ENCODE results near the gene SKP2. TPM values are rescaled to one million over a fixed set of nuclear protein-coding genes. Genes with fewer than 3 reads are reported as not detected.

SKP2 gene
- total RNA-seq, 6 donors from 2014 or later = 7.7 to 16.8 (median 14.4) TPM

DNA sequence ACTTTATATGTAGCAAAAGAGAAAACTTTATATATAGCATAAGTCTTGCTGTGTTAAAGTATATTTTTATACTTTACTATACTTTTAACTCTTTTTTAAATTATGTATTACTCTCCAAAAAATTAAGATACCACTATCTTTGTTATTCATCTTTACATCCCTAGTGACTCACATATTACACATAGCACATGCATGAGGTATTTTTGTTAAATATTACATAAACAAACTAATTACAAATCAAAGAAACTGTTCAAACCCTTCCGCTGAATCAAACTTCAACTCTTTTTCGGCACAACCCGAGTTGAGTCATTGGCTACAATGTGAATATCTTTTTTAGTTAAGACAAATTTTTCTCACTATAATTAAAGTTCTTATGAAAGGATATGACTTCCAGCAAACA, 57.8 kb downstream of the SKP2 start:
- DNase-seq (no peak), ATAC-seq (ENCODE audit: low FRiP score in 2 of 2) (no peak)
- Histone ChIP-seq H3K4me1 (no peaks in the 10 kb centered on the region), H3K27ac (no peak overlapping the region), H3K27me3 (no peaks in the 10 kb centered on the region), H3K9me3 (no peaks in the 10 kb centered on the region), H3K4me3 (no peak overlapping the region), H3K36me3 (peaks cover 0 to 55% (median 10%) of the 10 kb centered on the region in 4 donors)
- no peak for TF ChIP-seq POLR2A (IDR thresholded peaks at IDR 0.05)
- no peak for TF ChIP-seq EP300 (IDR thresholded peaks at IDR 0.05)
- TF ChIP-seq, protein P1, sequence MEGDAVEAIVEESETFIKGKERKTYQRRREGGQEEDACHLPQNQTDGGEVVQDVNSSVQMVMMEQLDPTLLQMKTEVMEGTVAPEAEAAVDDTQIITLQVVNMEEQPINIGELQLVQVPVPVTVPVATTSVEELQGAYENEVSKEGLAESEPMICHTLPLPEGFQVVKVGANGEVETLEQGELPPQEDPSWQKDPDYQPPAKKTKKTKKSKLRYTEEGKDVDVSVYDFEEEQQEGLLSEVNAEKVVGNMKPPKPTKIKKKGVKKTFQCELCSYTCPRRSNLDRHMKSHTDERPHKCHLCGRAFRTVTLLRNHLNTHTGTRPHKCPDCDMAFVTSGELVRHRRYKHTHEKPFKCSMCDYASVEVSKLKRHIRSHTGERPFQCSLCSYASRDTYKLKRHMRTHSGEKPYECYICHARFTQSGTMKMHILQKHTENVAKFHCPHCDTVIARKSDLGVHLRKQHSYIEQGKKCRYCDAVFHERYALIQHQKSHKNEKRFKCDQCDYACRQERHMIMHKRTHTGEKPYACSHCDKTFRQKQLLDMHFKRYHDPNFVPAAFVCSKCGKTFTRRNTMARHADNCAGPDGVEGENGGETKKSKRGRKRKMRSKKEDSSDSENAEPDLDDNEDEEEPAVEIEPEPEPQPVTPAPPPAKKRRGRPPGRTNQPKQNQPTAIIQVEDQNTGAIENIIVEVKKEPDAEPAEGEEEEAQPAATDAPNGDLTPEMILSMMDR (IDR thresholded peaks at IDR 0.05) = no peak
- no peak for TF ChIP-seq POLR2AphosphoS5 (IDR thresholded peaks at IDR 0.05)
- 95 to 97% methylated on average over 3 of the region's 3 CpGs for WGBS, 2 donors

DNA sequence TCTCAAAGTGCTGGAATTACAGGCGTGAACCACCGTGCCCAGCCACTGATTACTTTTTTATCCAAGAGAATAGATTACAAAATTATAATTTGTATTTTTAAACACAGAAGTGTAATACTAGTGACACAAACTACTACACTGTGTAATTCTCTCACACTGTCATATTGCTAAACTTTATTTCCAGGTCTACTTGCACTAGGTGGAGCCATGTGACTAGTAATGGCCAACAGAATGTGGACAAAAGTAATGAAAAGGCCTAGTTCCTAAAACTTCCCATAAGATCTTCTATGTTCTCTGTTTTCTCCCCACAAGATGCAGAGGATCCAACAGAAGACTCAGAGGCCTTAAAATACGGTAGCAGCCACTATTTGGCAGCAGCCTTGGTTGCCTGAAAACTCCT, 62.5 kb downstream of the SKP2 start:
- Histone ChIP-seq H3K4me3 (no peak overlapping the region), H3K27me3 (no peaks in the 10 kb centered on the region), H3K9me3 (no peaks in the 10 kb centered on the region), H3K4me1 (no peaks in the 10 kb centered on the region), H3K36me3 (peaks cover 0 to 62% (median 12%) of the 10 kb centered on the region in 4 donors), H3K27ac (no peak overlapping the region)
- 88 to 91% methylated on average over 3 of the region's 3 CpGs for WGBS, 2 donors
- no peak for ATAC-seq (ENCODE audit: low FRiP score in 2 of 2)
- TF ChIP-seq POLR2A (IDR thresholded peaks at IDR 0.05) (no peak), POLR2AphosphoS5 (IDR thresholded peaks at IDR 0.05) (no peak), EP300 (IDR thresholded peaks at IDR 0.05) (no peak)
- TF ChIP-seq, protein P1 (IDR thresholded peaks at IDR 0.05) = no peak
- DNase-seq = no peak

DNA sequence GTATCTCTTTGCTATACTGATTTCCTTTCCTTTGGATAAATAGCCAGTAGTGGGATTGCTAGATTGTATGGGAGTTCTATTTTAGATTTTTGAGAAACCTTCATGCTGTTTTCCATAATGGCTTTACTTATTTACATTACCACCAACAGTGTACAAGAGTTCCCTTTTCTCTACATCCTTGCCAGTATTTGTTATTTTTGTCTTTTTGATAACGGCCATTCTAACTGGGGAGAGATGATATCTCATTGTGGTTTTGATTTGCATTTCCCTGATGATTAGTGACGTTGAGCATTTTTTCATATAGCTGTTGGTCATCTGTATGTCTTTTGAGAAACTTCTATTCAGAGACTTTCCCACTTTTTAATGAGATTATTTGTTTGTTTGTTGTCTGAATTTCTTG, 64.0 kb downstream of the SKP2 start:
- no peaks in the 10 kb centered on the region for H3K27me3 ChIP-seq
- TF ChIP-seq POLR2AphosphoS5 (IDR thresholded peaks at IDR 0.05) (no peak), EP300 (IDR thresholded peaks at IDR 0.05) (no peak), POLR2A (IDR thresholded peaks at IDR 0.05) (no peak)
- TF ChIP-seq, protein P1 (IDR thresholded peaks at IDR 0.05) = no peak
- no peaks in the 10 kb centered on the region for H3K9me3 ChIP-seq
- no peak overlapping the region for H3K4me3 ChIP-seq
- peaks cover 4 to 66% (median 9%) of the 10 kb centered on the region in 4 donors for H3K36me3 ChIP-seq
- no peak overlapping the region for H3K27ac ChIP-seq
- no peaks in the 10 kb centered on the region for H3K4me1 ChIP-seq
- no peak for DNase-seq
- WGBS, 2 donors = 49 to 52% methylated on average over 2 of the region's 2 CpGs
- no peak for ATAC-seq (ENCODE audit: low FRiP score in 2 of 2)

- H3K4me3 ChIP-seq = no peak overlapping the region
- 75 to 85% methylated on average over 1 of the region's 1 CpG for WGBS, 2 donors
- no peak overlapping the region for H3K27ac ChIP-seq
- DNase-seq = no peak
- H3K27me3 ChIP-seq = no peaks in the 10 kb centered on the region
- TF ChIP-seq POLR2A (IDR thresholded peaks at IDR 0.05) = no peak
- TF ChIP-seq EP300 (IDR thresholded peaks at IDR 0.05) = no peak
- TF ChIP-seq POLR2AphosphoS5 (IDR thresholded peaks at IDR 0.05) = no peak
- TF ChIP-seq, protein P1 (IDR thresholded peaks at IDR 0.05) = no peak
- H3K36me3 ChIP-seq = peaks cover 0 to 70% (median 7%) of the 10 kb centered on the region in 4 donors
- H3K9me3 ChIP-seq = no peaks in the 10 kb centered on the region
- no peaks in the 10 kb centered on the region for H3K4me1 ChIP-seq
- ATAC-seq (ENCODE audit: low FRiP score in 2 of 2) = no peak
Measured at GRCh38 chr5:36217567-36217966, 65.7 kb downstream of the SKP2 start.

GRCh38 chr5:36217988-36218387, 66.1 kb downstream of the SKP2 start:
- Histone ChIP-seq H3K4me3 (no peak overlapping the region), H3K27me3 (no peaks in the 10 kb centered on the region), H3K27ac (no peak overlapping the region), H3K4me1 (no peaks in the 10 kb centered on the region), H3K36me3 (peaks cover 0 to 67% (median 7%) of the 10 kb centered on the region in 4 donors), H3K9me3 (no peaks in the 10 kb centered on the region)
- WGBS, 2 donors = 93 to 94% methylated on average over 1 of the region's 1 CpG
- TF ChIP-seq POLR2AphosphoS5 (IDR thresholded peaks at IDR 0.05) = no peak
- TF ChIP-seq, protein P1 (IDR thresholded peaks at IDR 0.05) = no peak
- TF ChIP-seq EP300 (IDR thresholded peaks at IDR 0.05) = no peak
- no peak for TF ChIP-seq POLR2A (IDR thresholded peaks at IDR 0.05)
- DNase-seq = no peak
- ATAC-seq (ENCODE audit: low FRiP score in 2 of 2) = no peak

Data from upper lobe of left lung (tissue), 6 donors.